Astrocyte (in vitro differentiated cells and primary cell): ENCODE results near the gene TMCO1. TPM values are rescaled to one million over a fixed set of nuclear protein-coding genes. Genes with fewer than 3 reads are reported as not detected.

Source experiments
- DNase-seq: peaks from one replicate; pipeline ENCODE4 v3.0.0-alpha.2; 2010; ENCODE audit warnings: low read depth
- FAIRE-seq: peaks from 2 replicates; lab custom pipeline; 2011; peaks lifted over from hg19 to GRCh38; lab: Jason Lieb, UNC
- H2AFZ ChIP-seq: 2 replicates; pipeline ENCODE4 v1.6.0; 2012; ENCODE audit warnings: low read depth, low read length, inconsistent platforms
- H3K27ac ChIP-seq: 2 replicates; pipeline ENCODE4 v1.5.1; 2011; ENCODE audit warnings: low read depth, low read length, inconsistent platforms
- H3K27me3 ChIP-seq: 2 replicates; pipeline ENCODE4 v1.6.0; 2011; ENCODE audit warnings: low read length, inconsistent platforms; ENCODE audit not compliant: insufficient read depth
- H3K36me3 ChIP-seq: 2 replicates; pipeline ENCODE4 v1.5.1; 2011; ENCODE audit warnings: low read length, inconsistent platforms; ENCODE audit not compliant: insufficient read depth
- H3K4me1 ChIP-seq: 2 replicates; pipeline ENCODE4 v1.5.1; 2011; ENCODE audit warnings: low read length, inconsistent platforms; ENCODE audit not compliant: insufficient read depth
- H3K4me2 ChIP-seq: 2 replicates; pipeline ENCODE4 v1.6.0; 2012; ENCODE audit warnings: low read length, inconsistent platforms
- H3K4me3 ChIP-seq: 2 replicates; pipeline ENCODE4 v1.5.1; 2011; ENCODE audit warnings: low read depth, mild to moderate bottlenecking, low read length, inconsistent platforms; ENCODE audit not compliant: insufficient read depth
- H3K79me2 ChIP-seq: 2 replicates; pipeline ENCODE4 v1.6.0; 2012; ENCODE audit warnings: mild to moderate bottlenecking, low read length, inconsistent platforms; ENCODE audit not compliant: insufficient read depth
- H3K9ac ChIP-seq: 2 replicates; pipeline ENCODE4 v1.6.0; 2012; ENCODE audit warnings: mild to moderate bottlenecking, low read length, inconsistent platforms
- H3K9me3 ChIP-seq: 2 replicates; pipeline ENCODE4 v1.5.1; 2012; ENCODE audit warnings: low read depth, mild to moderate bottlenecking, low read length, inconsistent platforms; ENCODE audit not compliant: insufficient read depth
- H4K20me1 ChIP-seq: 2 replicates; pipeline ENCODE4 v1.6.0; 2012; ENCODE audit warnings: low read length, inconsistent platforms; ENCODE audit not compliant: insufficient read depth
- H3K27ac Mint-ChIP-seq: one replicate; pipeline ENCODE4 v1.8.0; 2021; ENCODE audit warnings: mild to moderate bottlenecking, mixed read lengths; ENCODE audit not compliant: unreplicated experiment
- H3K27me3 Mint-ChIP-seq: one replicate; pipeline ENCODE4 v1.8.0; 2021; ENCODE audit warnings: low read depth, mixed read lengths; ENCODE audit not compliant: unreplicated experiment
- H3K36me3 Mint-ChIP-seq: one replicate; pipeline ENCODE4 v1.8.0; 2021; ENCODE audit warnings: low read depth, mixed read lengths; ENCODE audit not compliant: unreplicated experiment
- H3K4me1 Mint-ChIP-seq: one replicate; pipeline ENCODE4 v1.8.0; 2021; ENCODE audit warnings: low read depth, mixed read lengths; ENCODE audit not compliant: unreplicated experiment
- H3K4me3 Mint-ChIP-seq: one replicate; pipeline ENCODE4 v1.8.0; 2021; ENCODE audit warnings: mild to moderate bottlenecking, moderate library complexity, mixed read lengths; ENCODE audit not compliant: unreplicated experiment
- H3K9me3 Mint-ChIP-seq: one replicate; pipeline ENCODE4 v1.8.0; 2021; ENCODE audit warnings: mild to moderate bottlenecking, mixed read lengths; ENCODE audit not compliant: unreplicated experiment
- CTCF ChIP-seq: IDR thresholded peaks from 2 replicates; pipeline ENCODE4 v1.5.1; 2011; ENCODE audit warnings: low read depth, mild to moderate bottlenecking, inconsistent platforms, low read length, moderate library complexity; ENCODE audit not compliant: insufficient read depth
- EZH2 ChIP-seq: IDR thresholded peaks from 2 replicates; pipeline ENCODE4 v1.6.1; 2012; ENCODE audit warnings: mild to moderate bottlenecking, low read length, inconsistent platforms; ENCODE audit not compliant: insufficient read depth
- total RNA-seq: library from RNA; stranded (reverse); gene quantifications from 2 replicates; pipeline ENCODE4 v1.2.1, GENCODE V29; 2021

TMCO1 gene
- total RNA-seq, 1 donor from 2014 or later, result 135 TPM

- FAIRE-seq (no peak), DNase-seq (no peak)
- Histone ChIP-seq H4K20me1 (peaks cover 41% of the 10 kb centered on the region), H3K4me3 (no peak overlapping the region), H3K9ac (no peak overlapping the region), H3K79me2 (peaks cover 93% of the 10 kb centered on the region), H3K36me3 (peaks cover 13% of the 10 kb centered on the region), H2AFZ (no peak overlapping the region), H3K27ac (no peak overlapping the region), H3K4me2 (no peak overlapping the region), H3K27me3 (no peaks in the 10 kb centered on the region), H3K9me3 (no peaks in the 10 kb centered on the region), H3K4me1 (no peaks in the 10 kb centered on the region)
- H3K27me3 Mint-ChIP-seq, result no peaks in the 10 kb centered on the region
- peaks cover 5% of the 10 kb centered on the region for H3K9me3 Mint-ChIP-seq
- no peaks in the 10 kb centered on the region for H3K4me1 Mint-ChIP-seq
- TF ChIP-seq EZH2 (no peak), CTCF (no peak)
- peaks cover 31% of the 10 kb centered on the region for H3K36me3 Mint-ChIP-seq
- H3K27ac Mint-ChIP-seq, result no peak overlapping the region
- no peak overlapping the region for H3K4me3 Mint-ChIP-seq
These were observed 81.7 kb downstream of the TMCO1 start for GRCh38 chr1:165686971-165687433.

DNA sequence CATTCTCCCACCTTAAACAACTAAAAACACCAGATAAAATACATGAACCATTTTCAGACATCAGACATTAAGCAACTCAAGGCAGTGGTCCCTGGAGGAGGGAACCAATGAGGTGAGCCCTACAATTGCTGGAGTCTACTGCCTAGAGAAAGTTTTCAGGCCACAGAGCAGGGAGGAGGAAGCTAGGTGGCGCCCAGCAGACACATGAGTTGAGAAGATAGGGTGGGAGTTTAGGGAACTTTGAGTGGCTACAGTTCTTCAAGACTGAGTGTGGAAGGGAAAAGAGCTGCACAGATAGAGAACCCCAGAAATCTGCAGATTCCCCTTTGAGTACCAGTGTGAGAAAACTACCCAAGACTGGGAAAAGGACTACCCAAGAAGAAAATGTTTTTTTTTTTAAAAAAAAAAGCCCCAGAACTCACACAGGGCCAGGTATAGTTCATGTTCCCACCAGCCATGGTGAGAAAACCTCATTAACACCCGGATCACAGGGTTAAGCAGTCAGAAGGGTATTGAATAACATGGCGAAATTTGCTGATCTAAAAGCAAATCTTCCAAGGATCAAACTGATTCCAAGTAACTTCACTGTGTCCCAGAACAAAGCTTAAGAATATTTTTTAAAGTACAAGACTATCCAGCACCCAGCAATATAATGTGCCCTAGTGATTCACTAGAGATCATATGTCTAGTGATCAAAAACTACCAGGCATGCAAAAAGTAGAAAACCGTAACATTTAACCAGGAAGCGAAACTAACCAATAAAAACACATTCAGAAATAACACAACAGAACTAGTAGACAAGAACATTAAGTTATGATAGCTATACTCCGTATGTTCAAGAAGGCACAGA, 82.3 kb downstream of the TMCO1 start:
- no peak overlapping the region for H3K27ac Mint-ChIP-seq
- Histone ChIP-seq H3K9ac (no peak overlapping the region), H4K20me1 (peaks cover 42% of the 10 kb centered on the region), H3K9me3 (no peaks in the 10 kb centered on the region), H3K4me1 (no peaks in the 10 kb centered on the region), H3K27ac (no peak overlapping the region), H3K79me2 (peaks cover 88% of the 10 kb centered on the region), H3K4me3 (no peak overlapping the region), H3K4me2 (no peak overlapping the region), H3K36me3 (peaks cover 16% of the 10 kb centered on the region), H3K27me3 (no peaks in the 10 kb centered on the region), H2AFZ (no peak overlapping the region)
- DNase-seq (no peak), FAIRE-seq (no peak)
- H3K9me3 Mint-ChIP-seq, result peaks cover 5% of the 10 kb centered on the region
- H3K4me3 Mint-ChIP-seq, result no peak overlapping the region
- H3K27me3 Mint-ChIP-seq, result no peaks in the 10 kb centered on the region
- no peaks in the 10 kb centered on the region for H3K4me1 Mint-ChIP-seq
- TF ChIP-seq EZH2, result no peak
- TF ChIP-seq CTCF, result no peak
- peaks cover 25% of the 10 kb centered on the region for H3K36me3 Mint-ChIP-seq
